Smooth muscle cell (in vitro differentiated cells): Measurements from ENCODE around the gene PCBP1. TPM values are rescaled to one million over a fixed set of nuclear protein-coding genes. Genes with fewer than 3 reads are reported as not detected.

ENCODE experiments used
- DNase-seq: peaks from one replicate; lab custom pipeline; 2025; ENCODE audit not compliant: unreplicated experiment; lab: John Stamatoyannopoulos, UW
- H2AFZ ChIP-seq: fragments of 200-600 bp; sonication (generic); 2 replicates; pipeline ENCODE4 v1.6.0; 2016; ENCODE audit warnings: antibody characterized with exemption, low read depth, mild to moderate bottlenecking
- H3F3A ChIP-seq: fragments of 200-600 bp; sonication (generic); 2 replicates; pipeline ENCODE4 v1.6.0; 2017; ENCODE audit warnings: antibody characterized with exemption, low read depth
- H3K27ac ChIP-seq: fragments of 200-600 bp; sonication (generic); 2 replicates; pipeline ENCODE4 v1.5.1; 2016; ENCODE audit warnings: low read depth, mild to moderate bottlenecking
- H3K27me3 ChIP-seq: fragments of 200-600 bp; sonication (generic); 2 replicates; pipeline ENCODE4 v1.6.1; 2016; ENCODE audit warnings: low read depth, mild to moderate bottlenecking
- H3K36me3 ChIP-seq: fragments of 200-600 bp; sonication (generic); 2 replicates; pipeline ENCODE4 v1.5.1; 2016; ENCODE audit warnings: low read depth
- H3K4me1 ChIP-seq: fragments of 200-600 bp; sonication (generic); 2 replicates; pipeline ENCODE4 v1.5.1; 2016; ENCODE audit warnings: low read depth
- H3K4me2 ChIP-seq: fragments of 200-600 bp; sonication (generic); 2 replicates; pipeline ENCODE4 v1.6.0; 2016; ENCODE audit warnings: mild to moderate bottlenecking
- H3K4me3 ChIP-seq: fragments of 200-600 bp; sonication (generic); 2 replicates; pipeline ENCODE4 v1.5.1; 2016; ENCODE audit warnings: mild to moderate bottlenecking
- H3K79me2 ChIP-seq: fragments of 200-600 bp; sonication (generic); 2 replicates; pipeline ENCODE4 v1.6.0; 2016; ENCODE audit warnings: low read depth, mild to moderate bottlenecking
- H3K9ac ChIP-seq: fragments of 200-600 bp; sonication (generic); 2 replicates; pipeline ENCODE4 v1.6.0; 2016; ENCODE audit warnings: low read depth
- H3K9me3 ChIP-seq: fragments of 200-600 bp; sonication (generic); replicated peaks from 2 replicates; pipeline ENCODE4 v1.5.1; 2016; ENCODE audit warnings: low read depth
- H4K20me1 ChIP-seq: fragments of 200-600 bp; sonication (generic); 2 replicates; pipeline ENCODE4 v1.6.0; 2016; ENCODE audit warnings: low read depth
- CTCF ChIP-seq: fragments of 200-600 bp; sonication (generic); IDR thresholded peaks from 2 replicates; pipeline ENCODE4 v1.5.1; 2017; ENCODE audit warnings: borderline replicate concordance, mild to moderate bottlenecking, antibody characterized with exemption; ENCODE audit not compliant: insufficient read depth, poor library complexity, severe bottlenecking
- WGBS: methylation state at CpG from one replicate; pipeline ENCODE4 v1.1.7; 2016; ENCODE audit warnings: low lambda C conversion rate; 5-methylcytosine and 5-hydroxymethylcytosine counted together
- polyA plus RNA-seq: library from polyadenylated mRNA; unstranded; fragments of >200 nt; fragmentation: Nextera tagmentation; extraction: Ambion mirVana; gene quantifications from 2 replicates; pipeline ENCODE4 v1.2.1, GENCODE V29; 2016
- total RNA-seq: library from RNA; depleted of rRNA; stranded (reverse); fragments of >200 nt; gene quantifications from 2 replicates; pipeline ENCODE4 v1.2.3, GENCODE V29; 2014

The PCBP1 gene
- total and polyA plus RNA-seq, 2 experiments from 2014 or later: 109 to 145 TPM

- H3K4me3 ChIP-seq: no peak overlapping the region
- H3K4me2 ChIP-seq: no peak overlapping the region
- WGBS: 68% methylated on average over 8 of the region's 8 CpGs
- H3K27me3 ChIP-seq: no peaks in the 10 kb centered on the region
- H3K27ac ChIP-seq: peak overlapping the region; percentile 99
- TF ChIP-seq CTCF: no peak
- peaks cover 19% of the 10 kb centered on the region for H3K4me1 ChIP-seq
- H2AFZ ChIP-seq: no peak overlapping the region
- H3F3A ChIP-seq: peaks cover 6% of the 10 kb centered on the region
- peaks cover 4% of the 10 kb centered on the region for H4K20me1 ChIP-seq
- DNase-seq: no peak
- peaks cover 3% of the 10 kb centered on the region for H3K36me3 ChIP-seq
- peaks cover 16% of the 10 kb centered on the region for H3K79me2 ChIP-seq
- no peak overlapping the region for H3K9ac ChIP-seq
- no peaks in the 10 kb centered on the region for H3K9me3 ChIP-seq
Observed at GRCh38 chr2:70083344-70084156, 3.7 kb upstream of the PCBP1 start.

- no peaks in the 10 kb centered on the region for H3K9me3 ChIP-seq
- H3K27me3 ChIP-seq: no peaks in the 10 kb centered on the region
- WGBS: 45% methylated on average over 10 of the region's 10 CpGs
- H3K9ac ChIP-seq: peak overlapping the region; percentile 99
- DNase-seq: no peak
- H3K4me2 ChIP-seq: peak overlapping the region; percentile 95
- H3F3A ChIP-seq: peaks cover 13% of the 10 kb centered on the region
- H3K36me3 ChIP-seq: no peaks in the 10 kb centered on the region
- peaks cover 19% of the 10 kb centered on the region for H3K4me1 ChIP-seq
- H3K4me3 ChIP-seq: peak overlapping the region; percentile 94
- peaks cover 21% of the 10 kb centered on the region for H3K79me2 ChIP-seq
- TF ChIP-seq CTCF: no peak
- peak overlapping the region; percentile 99 for H3K27ac ChIP-seq
- H2AFZ ChIP-seq: no peak overlapping the region
- H4K20me1 ChIP-seq: peaks cover 17% of the 10 kb centered on the region
Observed at GRCh38 chr2:70084973-70085710, 2.1 kb upstream of the PCBP1 start.

- DNase-seq: no peak
Observed at GRCh38 chr2:70085711-70086277, 1.5 kb upstream of the PCBP1 start.

More at GRCh38 chr2:70085711-70086277, 1.5 kb upstream of the PCBP1 start:
- H4K20me1 ChIP-seq: peaks cover 17% of the 10 kb centered on the region
- peak overlapping the region; percentile 94 for H3K4me3 ChIP-seq
- peaks cover 21% of the 10 kb centered on the region for H3K79me2 ChIP-seq
- WGBS: 17% methylated on average over 22 of the region's 22 CpGs
- no peaks in the 10 kb centered on the region for H3K36me3 ChIP-seq
- no peaks in the 10 kb centered on the region for H3K27me3 ChIP-seq
- peak overlapping the region; percentile 99 for H3K27ac ChIP-seq
- H3K9ac ChIP-seq: peak overlapping the region; percentile 99
- H3K4me1 ChIP-seq: peaks cover 19% of the 10 kb centered on the region
- TF ChIP-seq CTCF: no peak
- peaks cover 13% of the 10 kb centered on the region for H3F3A ChIP-seq
- peak overlapping the region; percentile 95 for H3K4me2 ChIP-seq
- H2AFZ ChIP-seq: peak overlapping the region; percentile 89
- H3K9me3 ChIP-seq: no peaks in the 10 kb centered on the region
